ENCODE measurements around the gene EXOC5. TPM values are rescaled to one million over a fixed set of nuclear protein-coding genes. Genes with fewer than 3 reads are reported as not detected.
"Not testable (repeated sequence)": the region's sequence is repeated elsewhere in the genome, so short reads cannot be mapped to it uniquely, and the experiment has no call there.

Gene EXOC5
- total RNA-seq, 6 experiments from 2014 or later: 20.7 to 34.5 (median 24.6) TPM

- Histone ChIP-seq H3K36me3 (no peaks in the 10 kb centered on the region), H3K4me1 (no peaks in the 10 kb centered on the region), H3K4me3 (no peak overlapping the region), H3K27ac (no peak overlapping the region), H3K27me3 (no peaks in the 10 kb centered on the region), H3K9me3 (no peaks in the 10 kb centered on the region)
- TF ChIP-seq POLR2A (IDR thresholded peaks at IDR 0.05) (no peak), CTCF (IDR thresholded peaks at IDR 0.05) (no peak)
- intact Hi-C loops (cut with DNase I): no loop called here
- no peak for ATAC-seq
- DNase-seq: no peak
- 65% methylated on average over 2 of the region's 2 CpGs for WGBS (ENCODE audit: insufficient coverage, low coverage, low lambda C conversion rate, missing lambda C conversion rate)
These were observed 21.6 kb downstream of the EXOC5 start for GRCh38 chr14:57246933-57247657.

- intact Hi-C loops (cut with DNase I): no loop called here
- WGBS (ENCODE audit: insufficient coverage, low coverage, low lambda C conversion rate, missing lambda C conversion rate): 89% methylated on average over 2 of the region's 2 CpGs
- no peaks in the 10 kb centered on the region for H3K4me1 ChIP-seq
These were observed 22.8 kb downstream of the EXOC5 start for GRCh38 chr14:57245941-57246340.

GRCh38 chr14:57244106-57244505, 24.6 kb downstream of the EXOC5 start:
- Histone ChIP-seq H3K27ac (no peak overlapping the region), H3K4me1 (no peaks in the 10 kb centered on the region), H3K9me3 (no peaks in the 10 kb centered on the region), H3K27me3 (no peaks in the 10 kb centered on the region), H3K4me3 (no peak overlapping the region), H3K36me3 (peaks cover 0 to 2% (median 0%) of the 10 kb centered on the region in 4 donors)
- DNase-seq (no peak), ATAC-seq (no peak)
- TF ChIP-seq POLR2A (IDR thresholded peaks at IDR 0.05): no peak
- no peak for TF ChIP-seq CTCF (IDR thresholded peaks at IDR 0.05)
- intact Hi-C loops (cut with DNase I): no loop called here
- WGBS (ENCODE audit: insufficient coverage, low coverage, low lambda C conversion rate, missing lambda C conversion rate): 69% methylated on average over 2 of the region's 2 CpGs

More at GRCh38 chr14:57245941-57246340, 22.8 kb downstream of the EXOC5 start:
- Histone ChIP-seq H3K27ac (no peak overlapping the region), H3K4me3 (no peak overlapping the region), H3K9me3 (no peaks in the 10 kb centered on the region), H3K36me3 (no peaks in the 10 kb centered on the region), H3K27me3 (no peaks in the 10 kb centered on the region)
- TF ChIP-seq CTCF (IDR thresholded peaks at IDR 0.05) (no peak), POLR2A (IDR thresholded peaks at IDR 0.05) (no peak)
- DNase-seq: no peak
- no peak for ATAC-seq

GRCh38 chr14:57243320-57243719, 25.4 kb downstream of the EXOC5 start:
- no peaks in the 10 kb centered on the region for H3K4me1 ChIP-seq
- peaks cover 0 to 6% (median 0%) of the 10 kb centered on the region in 4 donors for H3K36me3 ChIP-seq
- DNase-seq (no peak), ATAC-seq (no peak)
- intact Hi-C loops (cut with DNase I): no loop called here
- no peak for TF ChIP-seq CTCF (IDR thresholded peaks at IDR 0.05)
- no peak for TF ChIP-seq POLR2A (IDR thresholded peaks at IDR 0.05)
- H3K27me3 ChIP-seq: no peaks in the 10 kb centered on the region
- no peaks in the 10 kb centered on the region for H3K9me3 ChIP-seq
- no peak overlapping the region for H3K27ac ChIP-seq
- H3K4me3 ChIP-seq: no peak overlapping the region

- H3K27ac ChIP-seq; ATAC-seq; H3K36me3 ChIP-seq; H3K4me3 ChIP-seq; H3K27me3 ChIP-seq; H3K9me3 ChIP-seq; intact Hi-C loops (cut with DNase I); H3K4me1 ChIP-seq; DNase-seq: not testable (repeated sequence)
- 93% methylated on average over 7 of the region's 7 CpGs for WGBS (ENCODE audit: insufficient coverage, low coverage, low lambda C conversion rate, missing lambda C conversion rate)
These were observed 28.6 kb downstream of the EXOC5 start for GRCh38 chr14:57240115-57240514.
